Measurements from ENCODE around the gene ACLY. TPM values are rescaled to one million over a fixed set of nuclear protein-coding genes. Genes with fewer than 3 reads are reported as not detected.

The ACLY gene
- total and polyA plus RNA-seq, 2 of the 13 experiments (the other 11 are each of a cell fraction or from before 2014, with no cell fraction given): 111 to 218 TPM

GRCh38 chr17:41917679-41918313 lies 955 bp downstream of the ACLY start (continued):
- TF ChIP-seq ZNF142 (CRISPR knock-in tag; IDR thresholded peaks at IDR 0.05): no peak
- no peak for TF ChIP-seq AKAP8 (CRISPR knock-in tag; IDR thresholded peaks at IDR 0.05)
- TF ChIP-seq MED8 (CRISPR knock-in tag; IDR thresholded peaks at IDR 0.05; ENCODE audit: insufficient replicate concordance): no peak
- TF ChIP-seq KDM6A (CRISPR knock-in tag; IDR thresholded peaks at IDR 0.05; ENCODE audit: low read depth): no peak
- no peak for TF ChIP-seq KDM1A (CRISPR knock-in tag; IDR thresholded peaks at IDR 0.05)
- no peak for TF ChIP-seq PRDM4 (CRISPR knock-in tag; IDR thresholded peaks at IDR 0.05; ENCODE audit: borderline replicate concordance)
- peak; percentile 16; the same call in 1 of the 2 replicates for TF ChIP-seq ZFP36L1 (CRISPR knock-in tag; IDR thresholded peaks at IDR 0.05)
- TF ChIP-seq NCOA5 (CRISPR knock-in tag; IDR thresholded peaks at IDR 0.05): no peak
- no peak for TF ChIP-seq ZMYM2 (CRISPR knock-in tag; IDR thresholded peaks at IDR 0.05)
- TF ChIP-seq ZNF776 (CRISPR knock-in tag; IDR thresholded peaks at IDR 0.05): 0 out of 2 replicates have a peak, but pooled peaks have one; percentile 35
- TF ChIP-seq ZNF530 (CRISPR knock-in tag; IDR thresholded peaks at IDR 0.05; ENCODE audit: low read depth): no peak
- TF ChIP-seq PAX8 (CRISPR knock-in tag; IDR thresholded peaks at IDR 0.05; ENCODE audit: borderline replicate concordance): no peak
- no peak for TF ChIP-seq HNRNPL (IDR thresholded peaks at IDR 0.05; ENCODE audit: low read depth, low read length)
- no peak for TF ChIP-seq ZNF501 (CRISPR knock-in tag; IDR thresholded peaks at IDR 0.05)
- no peak for TF ChIP-seq SYNCRIP (IDR thresholded peaks at IDR 0.05; ENCODE audit: insufficient read depth, low read depth, low read length)
- no peak for TF ChIP-seq GMEB2 (CRISPR knock-in tag; IDR thresholded peaks at IDR 0.05; ENCODE audit: low read depth)
- no peak for TF ChIP-seq MAX (IDR thresholded peaks at IDR 0.05)
- 0 out of 2 replicates have a peak, but pooled peaks have one; percentile 9 for TF ChIP-seq RXRB (CRISPR knock-in tag; IDR thresholded peaks at IDR 0.05; ENCODE audit: borderline replicate concordance)
- no peak for TF ChIP-seq TRIM24 (CRISPR knock-in tag; IDR thresholded peaks at IDR 0.05)
- no peak for TF ChIP-seq MXI1 (IDR thresholded peaks at IDR 0.05; ENCODE audit: borderline replicate concordance, low read depth, low read length)
- TF ChIP-seq MAFK (conservative IDR thresholded peaks at IDR 0.05 in 1 of 2, IDR thresholded peaks at IDR 0.05 in 1 of 2; ENCODE audit: low read length in 2 of 2): 0 out of 4 replicates have a peak, but pooled peaks of 1 of the 2 experiments have one; percentile 3

Data from HepG2 (cell line).